GM21717 (cell line): ENCODE measurements around the gene ANKRD28.

Experiments
- ATAC-seq: cut with Tn5 transposase; IDR thresholded peaks from one replicate; pipeline ENCODE4 v1.9.1; 2021; ENCODE audit warnings: mild to moderate bottlenecking, moderate library complexity; ENCODE audit not compliant: unreplicated experiment

Gene ANKRD28

DNA sequence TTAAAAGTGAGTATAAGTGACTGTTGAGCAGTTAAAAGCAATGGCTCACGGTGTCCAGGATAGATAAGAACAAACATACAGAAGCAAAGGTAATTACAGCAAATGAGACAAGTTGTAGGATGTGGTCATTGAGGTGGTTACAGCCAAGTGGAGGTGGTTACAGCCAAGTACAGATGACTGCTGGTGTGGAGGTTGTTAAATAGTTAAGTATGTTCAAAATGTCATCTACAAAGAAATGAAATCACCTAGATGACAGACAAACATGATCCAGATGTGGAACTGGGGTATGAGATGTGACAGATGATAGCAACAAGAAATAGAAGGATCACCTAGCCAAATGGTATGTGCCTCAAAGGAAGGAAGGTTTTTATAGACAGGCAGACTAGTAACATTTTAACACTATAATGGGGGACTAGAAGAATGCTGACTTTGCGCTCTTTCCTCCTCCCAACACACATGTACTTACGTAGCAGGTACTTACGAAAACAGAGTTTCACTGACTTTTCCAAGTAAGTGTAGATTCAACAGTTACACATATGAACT is 6.8 kb upstream of the ANKRD28 start:
- peak; percentile 45 for ATAC-seq

DNA sequence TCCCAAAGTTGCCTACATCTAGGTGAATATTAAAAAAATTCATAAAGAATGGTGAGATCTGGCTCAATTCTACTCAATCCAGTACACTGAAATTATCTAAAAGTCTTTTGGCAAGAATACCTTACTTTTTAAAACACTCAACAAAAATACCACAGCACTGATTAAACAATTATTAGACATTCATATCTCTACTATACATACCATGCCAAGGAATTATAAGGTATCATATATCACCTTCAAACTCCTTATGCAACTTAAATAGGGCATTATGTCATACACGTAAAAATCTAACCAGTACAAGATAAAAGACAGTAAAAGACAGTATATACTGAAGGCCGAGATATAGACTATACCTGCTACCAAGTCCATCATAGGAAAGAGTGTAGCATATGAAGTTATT is 6.1 kb upstream of the ANKRD28 start:
- no peak for ATAC-seq

DNA sequence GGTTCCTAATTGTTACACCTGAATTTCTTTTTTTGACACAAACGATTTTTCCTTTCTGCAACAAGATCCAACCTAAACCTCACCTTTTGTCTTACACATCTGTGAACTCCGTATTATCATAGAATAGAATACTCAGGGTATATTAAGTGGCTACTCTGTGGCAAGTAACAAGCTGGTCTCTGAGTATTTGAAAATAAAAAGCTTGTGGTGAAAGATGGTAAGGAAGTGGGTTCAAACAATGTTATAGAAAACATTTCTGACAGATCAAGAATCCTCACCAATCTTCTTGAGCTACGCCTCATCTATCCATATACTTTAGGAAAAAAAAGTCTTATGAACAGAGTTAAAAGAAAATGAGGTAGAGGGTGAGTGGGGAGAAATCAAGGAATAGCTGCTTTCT is 3.5 kb upstream of the ANKRD28 start:
- ATAC-seq: no peak

DNA sequence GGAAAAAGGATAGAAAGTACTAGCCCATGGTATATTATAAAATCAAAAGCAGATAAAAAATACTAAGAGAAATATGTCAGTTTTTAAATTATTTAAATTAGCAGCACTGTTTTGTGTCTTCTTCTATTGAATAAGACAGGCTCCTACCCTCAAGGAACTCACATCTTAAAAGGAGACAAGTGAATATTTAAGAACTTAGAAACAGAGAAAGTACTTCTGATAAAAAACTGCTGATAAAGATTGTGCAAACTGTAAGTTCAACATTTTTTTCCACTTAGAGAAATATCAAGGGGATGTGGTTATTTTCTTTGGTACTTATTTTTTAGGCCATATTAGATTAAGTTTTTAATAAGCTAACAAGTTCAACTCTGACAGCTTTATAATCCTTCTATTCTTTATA is 3.0 kb upstream of the ANKRD28 start:
- ATAC-seq: no peak

DNA sequence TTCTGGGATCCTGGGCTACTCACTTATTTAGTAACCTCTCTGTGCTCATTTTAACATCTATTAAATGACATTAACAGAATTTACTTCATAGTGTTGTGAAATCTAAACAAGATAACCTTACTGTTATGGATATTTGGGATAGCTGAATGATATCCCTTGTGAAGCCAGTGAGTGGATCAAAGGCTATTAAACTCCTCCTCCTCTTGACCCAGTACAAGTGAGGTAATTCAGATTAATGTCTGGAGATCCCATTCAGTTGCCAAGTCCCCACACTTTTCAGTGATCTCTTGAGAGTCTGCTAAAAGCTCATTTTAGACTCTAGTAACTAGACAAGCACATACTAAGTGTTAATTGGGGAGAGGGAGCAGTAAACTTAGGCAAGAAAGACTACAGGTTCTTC is 2.5 kb upstream of the ANKRD28 start:
- ATAC-seq: no peak

DNA sequence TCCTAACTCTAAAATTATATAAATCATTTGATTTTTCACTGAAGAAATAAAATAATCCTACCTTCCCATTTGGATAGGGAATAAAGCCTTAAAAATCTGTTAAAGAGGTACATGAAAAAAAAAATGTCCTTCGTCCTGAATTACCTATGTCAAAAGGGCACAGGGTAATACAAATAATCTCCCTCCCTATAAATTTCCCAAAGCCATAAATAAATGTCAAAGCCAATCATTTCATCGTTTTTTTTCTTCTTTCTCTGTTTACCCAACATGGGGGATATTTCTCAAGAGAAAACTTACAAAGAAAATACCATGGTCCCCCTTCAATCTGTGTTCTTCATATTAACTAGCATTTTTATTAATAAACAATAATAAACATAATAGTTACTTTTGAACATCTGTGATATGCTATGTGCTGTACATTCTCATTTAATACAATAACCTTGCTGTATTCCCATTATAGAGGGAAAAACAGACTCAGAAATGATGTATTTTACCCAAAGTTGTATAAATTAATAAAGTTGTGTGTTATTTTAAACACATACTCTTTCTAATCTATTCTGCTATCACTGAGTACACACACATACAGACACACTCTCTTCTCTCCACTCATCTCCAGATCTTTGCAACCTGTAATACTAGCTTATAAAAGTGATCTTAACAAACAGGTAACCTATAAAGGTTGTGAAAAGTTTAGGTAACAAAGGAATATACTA is 910 bp upstream of the ANKRD28 start:
- ATAC-seq: no peak

DNA sequence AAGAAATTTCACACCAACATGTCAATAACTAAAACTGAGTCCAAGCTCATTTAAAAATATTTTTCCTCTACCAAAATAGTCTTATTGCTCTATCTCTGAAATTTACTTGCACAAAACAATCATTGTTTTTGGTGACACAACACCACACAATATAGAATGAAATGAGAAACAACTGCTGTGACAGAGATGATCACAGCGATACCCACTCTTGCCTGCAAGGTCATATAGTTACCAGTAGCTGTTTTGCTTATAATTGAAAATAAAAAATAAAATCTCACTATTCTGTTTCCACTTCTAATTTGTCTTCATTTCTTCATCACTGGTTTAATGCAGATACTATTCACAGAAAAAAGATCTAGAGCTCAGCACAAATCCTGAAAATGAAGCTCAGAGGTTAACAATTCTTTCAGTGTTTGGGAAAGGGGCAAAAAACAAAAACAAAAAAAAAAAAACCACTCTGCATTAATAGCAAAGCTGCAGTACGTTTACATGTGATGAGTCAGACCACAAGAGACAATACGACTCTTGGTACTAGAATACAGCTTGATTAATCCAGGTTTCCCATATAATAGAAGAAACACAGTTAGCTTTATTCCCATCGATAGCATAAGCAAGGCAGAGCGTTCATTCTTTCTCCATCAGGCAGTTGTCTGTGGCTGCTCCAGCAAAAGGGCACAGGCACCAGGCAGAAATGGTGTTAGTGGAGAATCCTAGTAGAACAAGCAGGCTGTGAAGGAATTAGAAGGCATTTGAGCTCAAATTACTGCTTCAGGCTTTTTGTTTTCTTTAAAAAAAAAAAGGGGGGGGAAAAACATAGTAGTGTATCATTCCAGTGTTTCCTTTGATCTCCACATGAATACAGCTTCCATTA is 773 bp downstream of the ANKRD28 start:
- peak; percentile 26 for ATAC-seq

DNA sequence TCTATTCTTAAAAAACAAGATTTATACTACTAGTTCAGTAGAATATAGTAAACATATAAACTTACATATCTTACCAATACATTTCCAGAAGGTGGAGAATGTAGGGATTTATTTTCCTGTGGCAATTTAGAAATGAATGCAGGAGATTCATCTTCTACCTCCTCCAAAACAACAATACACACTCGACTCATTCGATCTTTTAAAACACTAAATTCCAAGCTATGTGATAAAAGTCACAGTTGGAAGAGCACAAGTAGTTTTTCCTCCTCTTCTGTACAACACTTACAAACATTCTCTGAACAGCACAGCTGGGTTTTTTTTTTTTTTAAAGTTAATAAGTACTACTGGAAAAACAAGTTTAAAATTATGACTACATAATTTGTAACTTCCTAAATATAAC is 1.4 kb downstream of the ANKRD28 start:
- ATAC-seq: no peak

DNA sequence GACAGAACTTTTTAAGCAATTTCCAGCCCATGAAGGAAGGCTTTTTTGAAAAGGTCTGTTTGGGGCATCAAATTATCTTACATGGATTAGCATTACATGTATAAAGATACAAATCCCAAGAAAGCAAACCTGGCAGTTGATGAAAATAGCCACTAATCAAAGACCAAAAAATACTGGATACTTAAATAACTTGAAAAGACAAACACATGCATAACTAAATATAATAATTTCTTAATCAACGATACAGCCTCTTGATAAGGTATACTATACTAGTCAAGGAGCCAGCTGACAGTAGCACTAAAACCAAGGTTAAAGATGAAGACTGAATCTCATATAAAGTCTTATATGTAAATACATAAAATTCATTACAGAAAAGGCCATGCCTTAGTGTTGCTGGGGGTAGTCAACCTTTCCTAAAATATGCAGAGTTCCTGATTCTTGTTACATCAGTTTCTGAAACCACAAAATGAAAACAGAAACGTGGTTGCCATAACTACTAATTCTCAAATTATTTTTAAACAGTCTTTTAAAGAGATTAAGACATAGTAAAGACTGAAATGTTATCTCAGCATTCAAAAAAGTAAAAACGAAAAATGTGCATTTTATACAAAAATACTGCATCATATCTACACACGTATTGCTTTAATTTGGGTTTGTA is 2.0 kb downstream of the ANKRD28 start:
- ATAC-seq: peak; percentile 41

DNA sequence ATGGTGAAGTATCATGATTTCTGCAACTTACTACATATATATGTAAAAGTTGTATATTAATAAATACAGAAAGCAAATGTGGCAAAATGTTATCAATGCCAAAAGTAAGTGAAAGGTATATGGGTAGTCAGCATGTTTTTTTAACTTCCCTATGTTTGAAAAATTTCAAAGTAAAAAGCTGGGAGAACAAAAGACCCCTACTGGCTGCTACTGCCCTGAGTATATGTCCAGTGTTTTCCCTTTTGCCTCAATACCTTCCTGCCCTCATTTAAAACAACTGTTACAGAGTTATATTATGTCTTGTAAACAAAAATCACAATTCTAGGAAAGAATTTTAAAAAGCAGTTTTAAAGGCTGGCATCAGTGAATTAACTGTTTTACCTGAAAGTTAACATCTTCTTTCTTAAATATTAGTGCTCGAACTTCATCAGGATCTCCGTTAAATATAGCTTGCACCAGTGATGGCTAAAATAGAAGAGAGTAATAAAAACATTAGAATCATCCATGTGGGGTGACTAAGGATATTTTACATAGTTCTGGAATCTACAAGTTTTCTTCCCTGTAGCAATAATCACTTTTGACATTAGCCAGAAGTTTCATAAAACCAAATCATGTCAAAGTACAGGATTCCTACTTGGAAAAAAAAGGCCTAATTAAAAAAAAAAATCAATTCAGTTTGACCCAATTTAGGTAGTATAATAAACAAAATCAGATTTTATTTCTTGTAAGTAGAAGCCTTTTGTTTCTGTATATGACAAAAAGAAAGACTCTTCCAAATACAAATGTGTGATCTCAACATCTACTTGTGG is 2.7 kb downstream of the ANKRD28 start:
- ATAC-seq: no peak

DNA sequence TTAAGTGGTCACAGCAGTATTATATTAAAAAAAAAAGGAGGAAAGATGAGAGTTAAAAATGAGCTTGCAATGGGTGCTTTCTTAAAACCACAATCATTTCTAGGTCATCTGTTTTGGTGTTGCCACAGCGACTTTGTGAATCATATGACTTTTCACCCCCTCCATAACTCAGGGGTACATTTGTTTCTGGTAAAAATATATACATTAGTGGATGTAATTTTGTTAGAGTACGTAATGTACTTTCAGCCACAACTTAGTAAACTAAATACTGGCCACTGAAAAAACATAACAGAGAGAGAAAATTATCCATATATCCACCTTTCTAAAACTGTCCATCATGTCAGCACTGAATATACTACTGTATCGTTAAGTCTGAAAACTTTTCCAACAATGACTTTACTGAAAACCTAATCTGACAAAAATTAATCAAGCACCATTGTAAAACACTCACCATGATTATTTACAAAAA is 3.4 kb downstream of the ANKRD28 start:
- ATAC-seq: peak; percentile 44

DNA sequence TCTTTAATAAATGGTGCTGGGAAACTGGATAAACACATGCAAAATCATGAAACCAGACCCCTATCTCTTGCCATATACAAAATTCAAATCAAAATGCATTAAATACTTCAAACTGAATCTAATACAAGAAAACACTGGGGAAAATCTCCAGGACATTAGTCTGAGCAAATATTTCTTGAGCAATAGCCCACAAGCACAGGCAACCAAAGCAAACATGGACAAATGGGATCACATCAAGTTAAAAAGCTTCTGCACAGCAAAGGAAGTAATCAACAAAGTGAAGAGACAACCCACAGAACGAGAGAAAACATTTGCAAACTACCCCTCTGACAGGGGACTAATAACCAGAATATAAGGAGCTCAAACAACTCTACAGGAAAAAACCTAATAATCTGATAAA is 6.3 kb downstream of the ANKRD28 start:
- ATAC-seq: no peak

DNA sequence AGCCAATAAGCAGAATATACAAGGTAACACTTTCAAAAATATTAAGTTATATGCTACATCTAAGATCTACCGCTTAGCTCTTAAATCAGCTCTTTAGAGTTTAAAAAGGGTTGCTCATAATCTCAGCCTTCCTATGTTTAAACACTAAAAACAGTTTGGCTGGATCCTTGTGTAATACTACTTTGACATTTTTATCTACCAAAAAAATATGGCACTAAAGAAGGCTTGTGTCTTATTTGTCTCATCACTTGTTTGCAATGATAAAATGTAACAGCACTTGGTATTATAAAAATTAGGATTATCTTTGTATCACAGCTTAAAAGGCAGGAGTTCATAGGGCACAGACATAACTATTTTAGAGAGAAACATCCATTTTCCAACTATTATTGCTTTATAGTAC is 9.8 kb downstream of the ANKRD28 start:
- no peak for ATAC-seq

DNA sequence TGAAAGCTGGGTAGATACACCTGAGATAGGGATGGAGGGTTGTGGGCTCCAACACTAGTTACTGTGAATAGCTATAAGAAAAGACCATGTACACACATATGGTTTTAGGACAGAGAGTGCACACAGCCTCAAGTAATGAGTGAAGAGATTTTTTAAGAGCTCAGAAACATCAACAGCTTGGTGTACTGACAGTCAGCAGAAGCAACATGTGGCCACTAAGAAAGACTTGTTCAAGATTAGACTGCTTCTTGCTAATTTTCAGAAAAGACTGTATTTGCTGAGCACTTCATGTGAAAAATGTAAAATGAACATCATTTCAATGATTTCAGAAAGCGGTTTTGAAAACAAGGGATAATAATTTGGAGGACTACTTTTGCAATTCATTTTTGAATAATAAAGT is 10.3 kb downstream of the ANKRD28 start:
- ATAC-seq: no peak

DNA sequence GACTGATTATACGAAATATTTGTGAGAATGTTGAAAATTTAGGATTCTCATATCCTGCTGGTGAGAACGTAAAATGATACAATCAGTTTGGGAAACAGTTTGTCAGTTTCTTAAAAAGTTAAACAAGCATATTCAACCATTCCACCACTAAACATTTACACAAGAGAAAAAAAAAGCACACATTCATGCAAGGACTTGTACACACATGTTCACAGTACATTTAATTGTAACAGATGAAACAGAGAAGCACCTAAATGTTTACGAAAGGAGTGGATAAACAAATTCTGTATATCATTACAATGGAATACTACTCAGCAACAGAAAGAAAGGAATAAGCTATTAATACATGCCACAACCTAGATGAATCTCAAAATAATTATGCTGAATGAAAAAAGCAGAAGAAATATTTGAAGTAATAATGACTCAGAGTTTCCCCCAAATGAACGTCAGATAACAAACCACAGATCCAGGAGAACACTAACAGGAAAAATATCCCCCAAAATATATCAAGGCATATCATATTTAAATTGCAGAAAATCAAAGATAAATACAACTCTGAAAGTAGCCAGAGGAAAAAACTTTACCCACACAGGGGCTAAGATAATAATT is 14.3 kb downstream of the ANKRD28 start:
- no peak for ATAC-seq

DNA sequence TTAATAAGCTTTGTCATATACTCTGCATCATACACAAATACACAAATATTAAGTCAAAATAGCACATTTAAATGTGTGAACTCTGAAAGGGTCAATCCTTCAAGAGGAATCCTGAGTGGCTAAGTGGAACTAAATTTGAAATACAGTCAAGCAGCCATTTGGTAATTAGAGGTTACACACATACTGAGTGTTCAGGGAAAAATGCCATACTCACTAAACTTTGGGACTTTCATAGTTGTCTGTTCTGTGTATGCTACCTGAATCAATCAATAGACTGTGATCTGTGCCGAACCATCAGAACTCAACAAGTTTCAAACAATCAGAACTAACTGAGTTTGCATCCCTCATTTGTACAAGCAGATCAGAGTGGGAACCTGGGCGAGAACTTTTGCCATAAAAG is 15.3 kb downstream of the ANKRD28 start:
- no peak for ATAC-seq

DNA sequence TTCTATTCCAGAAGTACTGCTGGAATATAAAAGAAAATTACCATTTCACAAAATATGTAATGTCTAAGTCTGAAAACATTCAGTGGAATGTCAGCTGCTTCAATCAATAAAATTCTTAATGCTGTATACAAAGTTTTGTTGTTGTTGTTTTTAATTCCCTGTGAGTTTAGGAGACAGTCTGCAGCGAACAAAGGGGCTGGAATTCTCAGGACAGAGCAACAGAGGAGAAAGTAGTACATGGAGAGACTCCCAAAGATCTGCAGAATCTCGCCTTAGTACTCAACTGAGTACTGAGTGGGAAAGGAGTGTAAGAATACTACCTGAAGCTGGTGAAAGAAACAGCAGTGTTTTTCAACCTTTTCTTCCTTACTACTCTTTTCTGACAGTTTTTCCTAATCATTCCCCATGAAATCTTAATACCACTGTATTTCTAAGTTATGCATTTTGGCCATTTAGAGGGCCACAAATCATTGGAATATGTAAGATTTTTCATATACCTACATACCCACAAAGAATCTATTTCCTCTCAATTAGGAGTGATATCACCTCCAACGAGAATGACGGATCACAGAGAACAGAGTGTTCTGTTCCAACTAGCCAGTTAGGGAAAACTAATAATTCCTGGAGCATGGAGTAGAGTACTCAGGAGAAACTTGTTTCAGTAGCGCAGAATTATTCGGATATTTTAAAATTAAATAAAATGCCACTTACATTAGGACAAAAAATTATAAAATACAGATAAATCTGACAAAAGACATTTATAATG is 16.0 kb downstream of the ANKRD28 start:
- no peak for ATAC-seq

DNA sequence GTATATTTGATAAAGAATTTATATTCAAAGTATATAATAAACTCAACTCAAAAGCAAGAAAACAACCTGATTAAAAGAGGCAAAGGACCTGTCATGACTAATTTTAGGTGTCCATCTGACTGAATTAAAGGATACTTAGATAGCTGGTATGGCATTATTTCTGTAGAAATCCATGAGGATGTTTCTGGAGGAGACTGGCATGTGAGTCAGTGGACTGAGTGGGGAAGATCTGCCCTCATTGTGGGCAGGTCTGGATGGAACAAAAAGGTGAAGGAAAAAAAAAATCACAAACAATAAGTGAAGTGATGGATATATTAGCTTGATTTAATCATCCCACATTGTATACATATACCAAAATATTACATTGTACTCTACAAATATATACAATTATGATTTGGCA is 16.6 kb downstream of the ANKRD28 start:
- ATAC-seq: no peak

DNA sequence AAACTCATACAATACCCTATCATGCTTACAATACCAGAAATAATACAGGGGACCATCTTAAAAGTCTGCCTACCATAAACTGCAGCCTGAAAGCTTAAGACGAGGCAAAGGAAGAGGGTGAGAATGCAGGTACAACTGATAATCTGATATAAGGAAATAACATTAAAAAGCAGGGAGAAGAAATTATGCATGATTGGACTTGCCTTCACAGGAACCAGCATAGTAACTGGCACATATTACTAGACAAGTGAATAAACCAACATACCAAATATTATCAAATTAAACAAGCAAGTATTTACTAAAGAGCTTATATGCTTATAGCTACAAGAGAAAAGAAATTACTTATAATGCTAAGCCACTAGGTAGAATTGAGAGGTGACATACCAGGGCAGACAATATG is 18.7 kb downstream of the ANKRD28 start:
- no peak for ATAC-seq
